WI38 (cell line): ENCODE data around the gene AQP7.
"Not testable (repeated sequence)": the region's sequence is repeated elsewhere in the genome, so short reads cannot be mapped to it uniquely, and the experiment has no call there.

ENCODE experiments used
- H3K4me3 ChIP-seq: 2 replicates; pipeline ENCODE4 v1.5.1; 2011; ENCODE audit warnings: low read depth, mild to moderate bottlenecking, control low read depth, low read length
- TF ChIP-seq, protein P1 (sequence below): IDR thresholded peaks from 2 replicates; pipeline ENCODE4 v1.5.1; 2012; ENCODE audit warnings: low read depth, mild to moderate bottlenecking, control low read depth, low read length

AQP7 gene

DNA sequence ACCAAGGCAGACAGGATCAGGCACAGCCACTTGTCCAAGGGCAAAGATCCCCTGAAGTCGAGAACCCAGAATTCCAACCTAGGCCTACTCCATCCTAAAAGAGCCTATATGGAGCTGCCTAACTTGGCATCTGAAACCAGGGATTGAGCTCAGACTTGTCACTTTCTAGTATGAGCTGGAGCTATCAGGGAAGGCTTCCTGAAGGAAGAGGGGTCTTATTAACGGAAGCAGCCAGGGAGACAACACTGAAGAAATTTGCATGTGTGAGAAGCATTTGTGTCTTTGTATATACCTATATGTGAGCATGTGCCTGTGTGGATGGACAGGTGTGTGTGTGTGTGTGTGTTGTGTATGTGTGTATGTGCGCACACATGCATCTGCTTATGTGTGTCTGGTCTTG, 4.7 kb upstream of the AQP7 start:
- H3K4me3 ChIP-seq: no peak overlapping the region
- TF ChIP-seq, protein P1, sequence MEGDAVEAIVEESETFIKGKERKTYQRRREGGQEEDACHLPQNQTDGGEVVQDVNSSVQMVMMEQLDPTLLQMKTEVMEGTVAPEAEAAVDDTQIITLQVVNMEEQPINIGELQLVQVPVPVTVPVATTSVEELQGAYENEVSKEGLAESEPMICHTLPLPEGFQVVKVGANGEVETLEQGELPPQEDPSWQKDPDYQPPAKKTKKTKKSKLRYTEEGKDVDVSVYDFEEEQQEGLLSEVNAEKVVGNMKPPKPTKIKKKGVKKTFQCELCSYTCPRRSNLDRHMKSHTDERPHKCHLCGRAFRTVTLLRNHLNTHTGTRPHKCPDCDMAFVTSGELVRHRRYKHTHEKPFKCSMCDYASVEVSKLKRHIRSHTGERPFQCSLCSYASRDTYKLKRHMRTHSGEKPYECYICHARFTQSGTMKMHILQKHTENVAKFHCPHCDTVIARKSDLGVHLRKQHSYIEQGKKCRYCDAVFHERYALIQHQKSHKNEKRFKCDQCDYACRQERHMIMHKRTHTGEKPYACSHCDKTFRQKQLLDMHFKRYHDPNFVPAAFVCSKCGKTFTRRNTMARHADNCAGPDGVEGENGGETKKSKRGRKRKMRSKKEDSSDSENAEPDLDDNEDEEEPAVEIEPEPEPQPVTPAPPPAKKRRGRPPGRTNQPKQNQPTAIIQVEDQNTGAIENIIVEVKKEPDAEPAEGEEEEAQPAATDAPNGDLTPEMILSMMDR: no peak

DNA sequence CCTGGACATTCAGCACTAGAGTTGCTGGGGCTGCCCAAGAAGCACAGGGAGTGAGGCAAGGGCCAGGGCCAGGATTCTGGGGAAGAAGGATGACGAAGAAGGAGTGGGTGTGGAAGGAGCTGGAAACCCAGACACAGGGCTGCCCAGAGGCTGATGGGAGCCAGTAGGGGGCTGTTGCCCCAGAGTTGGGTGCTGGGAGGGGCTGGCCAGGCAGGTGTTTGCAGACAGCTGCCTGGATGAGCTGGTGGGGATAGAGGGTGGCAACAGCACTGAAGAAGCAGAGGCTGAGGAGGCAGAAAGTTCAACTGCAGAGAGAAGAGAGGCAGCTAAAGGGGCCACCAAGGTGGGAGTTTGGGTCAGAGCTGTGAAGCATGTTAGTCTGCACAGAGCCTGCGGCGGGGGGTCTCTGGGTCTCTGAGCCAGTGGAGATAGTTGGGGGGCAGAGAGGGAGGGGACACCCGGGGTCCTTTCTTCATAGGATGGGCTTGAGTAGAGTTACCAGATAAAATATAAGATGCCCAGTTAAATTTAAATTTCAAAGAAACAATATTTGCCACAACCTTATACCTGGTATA, 2.5 kb upstream of the AQP7 start:
- TF ChIP-seq, protein P1: no peak
- H3K4me3 ChIP-seq: no peak overlapping the region

GRCh38 chr9:33403941-33404787, 1.8 kb upstream of the AQP7 start:
- TF ChIP-seq, protein P1: no peak
- H3K4me3 ChIP-seq: no peak overlapping the region

- H3K4me3 ChIP-seq: not testable (repeated sequence)
These were observed 559 bp downstream of the AQP7 start for GRCh38 chr9:33401809-33402208.

- not testable (repeated sequence) for H3K4me3 ChIP-seq
These were observed 3.3 kb downstream of the AQP7 start for GRCh38 chr9:33399047-33399446.

DNA sequence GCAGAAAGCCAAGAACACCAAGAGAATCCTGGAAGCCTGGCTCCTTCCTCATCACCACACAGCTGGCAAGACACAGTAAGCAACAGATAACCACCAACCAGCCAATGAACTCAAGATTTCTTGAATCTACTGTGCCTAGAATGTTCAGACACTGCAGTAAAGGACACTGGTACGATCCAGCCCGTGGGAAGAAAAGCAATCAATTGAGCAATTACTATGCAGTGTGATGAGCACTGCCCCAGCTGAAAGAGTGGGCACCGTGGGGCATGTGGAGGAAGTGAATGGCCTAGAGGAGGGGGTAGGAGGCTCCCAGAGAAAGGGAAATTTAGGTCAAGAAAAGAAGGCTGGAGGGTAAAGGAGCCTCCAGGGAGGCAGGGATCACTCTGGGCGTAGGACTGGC, 4.6 kb downstream of the AQP7 start:
- not testable (repeated sequence) for H3K4me3 ChIP-seq

DNA sequence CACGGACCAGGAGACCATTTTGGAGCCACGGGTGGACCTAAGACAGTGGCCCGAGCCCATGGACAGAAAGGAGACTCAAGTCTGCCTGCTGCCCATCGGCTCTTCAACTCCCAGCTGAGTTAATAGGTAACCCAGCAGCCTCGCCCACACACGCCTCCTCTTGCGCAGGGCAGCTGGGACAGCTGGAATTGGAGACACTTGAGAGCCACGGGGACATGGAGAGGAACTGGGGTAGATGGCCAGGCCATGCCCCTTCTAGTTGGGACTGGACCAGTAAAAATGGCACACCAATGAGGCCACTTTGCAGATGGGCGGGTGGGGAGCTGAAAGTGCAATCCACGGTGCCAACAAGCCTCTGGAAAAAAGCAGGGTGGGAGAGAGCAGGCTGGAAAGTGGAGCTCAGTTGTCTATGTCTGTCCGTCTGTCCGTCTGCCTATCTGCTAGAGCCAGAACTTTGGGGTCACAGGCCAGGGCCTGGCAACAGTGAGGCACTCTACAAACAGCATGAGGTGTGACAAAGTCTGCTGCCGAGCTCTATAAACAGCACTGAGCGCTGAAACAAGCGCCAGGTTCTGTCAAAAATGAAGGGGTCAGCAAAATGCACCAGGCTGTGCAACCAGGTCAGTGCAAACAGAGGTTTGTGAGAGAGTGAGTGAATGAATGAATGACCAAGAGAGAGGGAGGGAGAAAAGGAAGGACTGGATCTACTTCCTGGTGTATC, 7.0 kb downstream of the AQP7 start:
- H3K4me3 ChIP-seq: not testable (repeated sequence)

GRCh38 chr9:33393986-33394385, 8.4 kb downstream of the AQP7 start:
- not testable (repeated sequence) for H3K4me3 ChIP-seq

DNA sequence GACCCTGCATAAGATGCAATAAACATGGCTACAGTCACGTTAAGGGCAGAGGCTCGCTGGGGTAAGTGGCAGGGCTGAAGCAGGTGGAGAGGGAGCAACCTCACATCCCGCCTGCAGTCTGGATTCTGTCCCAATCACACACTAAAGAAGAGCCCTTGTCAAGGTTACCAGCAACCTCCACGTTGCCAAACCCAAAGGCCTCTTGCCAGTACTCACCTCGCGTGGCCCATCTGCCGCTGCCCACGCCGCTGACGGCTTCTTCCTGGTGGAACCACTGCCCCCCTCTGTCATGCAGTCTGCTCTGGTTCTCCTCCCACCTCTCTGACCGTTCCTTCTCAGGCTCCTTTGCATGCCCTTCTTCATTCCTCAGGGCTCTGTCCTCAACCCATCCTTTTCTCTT, 8.8 kb downstream of the AQP7 start:
- TF ChIP-seq, protein P1: no peak

GRCh38 chr9:33392591-33393021, 9.8 kb downstream of the AQP7 start:
- not testable (repeated sequence) for H3K4me3 ChIP-seq

More for the DNA sequence above, 8.8 kb downstream of the AQP7 start:
- no peak overlapping the region for H3K4me3 ChIP-seq

GRCh38 chr9:33391111-33391771, 11.1 kb downstream of the AQP7 start:
- 0 out of 2 replicates have a peak overlapping the region, but pooled peaks have one; percentile 10 for H3K4me3 ChIP-seq
